Mucosa of stomach (tissue), 1 donor: ENCODE measurements around the gene ABTB2.

Experiments used
- H3K27me3 ChIP-seq: one replicate; pipeline ENCODE4 v1.7.0; 2013; ENCODE audit warnings: mild to moderate bottlenecking, low read length; ENCODE audit not compliant: control insufficient read depth, insufficient read depth
- H3K36me3 ChIP-seq: one replicate; pipeline ENCODE4 v1.7.0; 2013; ENCODE audit warnings: low read length; ENCODE audit not compliant: control insufficient read depth, insufficient read depth
- H3K4me1 ChIP-seq: one replicate; pipeline ENCODE4 v1.7.0; 2013; ENCODE audit warnings: mild to moderate bottlenecking, low read length; ENCODE audit not compliant: control insufficient read depth, insufficient read depth
- H3K4me3 ChIP-seq: one replicate; pipeline ENCODE4 v1.7.0; 2013; ENCODE audit warnings: low read length
- H3K9ac ChIP-seq: one replicate; pipeline ENCODE4 v1.7.0; 2013; ENCODE audit warnings: mild to moderate bottlenecking, low read length, moderate library complexity
- H3K9me3 ChIP-seq: one replicate; pipeline ENCODE4 v1.7.0; 2013; ENCODE audit warnings: mild to moderate bottlenecking, low read length, moderate library complexity; ENCODE audit not compliant: control insufficient read depth
- donor health status: Pancreatic carcinoma.

Gene ABTB2

DNA sequence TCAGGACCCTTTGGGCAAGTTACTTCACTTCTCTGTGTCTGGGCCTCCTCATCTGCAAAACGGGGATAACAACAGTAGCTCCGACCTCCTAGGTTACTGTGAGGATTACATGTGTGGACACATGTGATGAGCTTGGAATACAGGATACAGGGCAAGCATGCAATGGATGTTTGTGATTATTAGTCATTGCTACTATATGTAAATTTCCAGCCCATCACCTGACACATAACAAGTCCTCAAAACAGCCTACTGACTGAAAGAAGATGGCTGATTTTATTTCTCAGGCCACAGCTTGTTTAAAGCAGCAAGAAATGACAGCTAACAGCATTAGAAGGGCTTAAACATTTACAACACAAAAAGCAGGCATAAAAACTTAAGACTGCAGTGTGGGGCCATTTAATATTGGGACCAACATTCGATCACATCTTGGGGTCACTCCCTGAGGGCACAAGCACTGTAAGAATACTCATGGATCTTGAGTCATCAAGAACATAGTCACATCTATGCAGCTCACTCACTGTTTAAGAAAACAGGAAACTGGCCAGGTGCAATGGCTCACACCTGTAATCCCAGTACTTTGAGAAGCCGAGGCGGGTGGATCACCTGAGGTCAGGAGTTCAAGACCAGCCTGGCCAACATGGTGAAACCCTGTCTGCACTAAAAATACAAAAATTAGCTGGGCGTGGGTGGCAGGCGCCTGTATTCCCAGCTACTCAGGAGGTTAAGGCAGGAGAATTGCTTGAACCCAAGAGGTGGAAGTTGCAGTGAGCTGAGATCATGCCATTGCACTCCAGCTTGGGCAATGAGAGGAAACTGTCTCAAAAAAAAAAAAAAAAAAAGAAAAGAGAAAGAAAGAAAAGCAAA is 49.5 kb downstream of the ABTB2 start:
- no peak overlapping the region for H3K4me3 ChIP-seq
- no peaks in the 10 kb centered on the region for H3K36me3 ChIP-seq
- no peak overlapping the region for H3K9ac ChIP-seq
- H3K27me3 ChIP-seq = no peaks in the 10 kb centered on the region
- H3K4me1 ChIP-seq = no peaks in the 10 kb centered on the region
- H3K9me3 ChIP-seq = no peaks in the 10 kb centered on the region

DNA sequence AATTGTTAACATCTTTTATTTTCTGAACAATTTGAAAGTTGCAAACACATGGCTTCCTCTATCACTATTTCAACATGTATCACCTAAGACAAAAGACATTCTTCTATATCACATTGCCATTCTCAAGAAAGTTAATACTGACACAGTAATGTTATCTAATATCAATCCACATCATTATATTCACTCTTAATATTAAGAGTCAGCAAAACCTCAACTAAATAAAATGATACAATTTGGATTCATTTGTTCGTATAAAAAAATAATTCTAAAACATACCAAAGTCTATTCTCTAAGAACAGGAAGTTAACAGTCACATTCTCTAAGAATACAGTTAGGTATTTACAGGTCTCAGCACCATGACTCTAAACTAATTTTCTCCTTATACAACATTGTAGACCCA is 52.0 kb downstream of the ABTB2 start:
- Histone ChIP-seq H3K27me3 (no peaks in the 10 kb centered on the region), H3K4me1 (peaks cover 12% of the 10 kb centered on the region), H3K4me3 (no peak overlapping the region), H3K36me3 (no peaks in the 10 kb centered on the region), H3K9me3 (no peaks in the 10 kb centered on the region), H3K9ac (no peak overlapping the region)

DNA sequence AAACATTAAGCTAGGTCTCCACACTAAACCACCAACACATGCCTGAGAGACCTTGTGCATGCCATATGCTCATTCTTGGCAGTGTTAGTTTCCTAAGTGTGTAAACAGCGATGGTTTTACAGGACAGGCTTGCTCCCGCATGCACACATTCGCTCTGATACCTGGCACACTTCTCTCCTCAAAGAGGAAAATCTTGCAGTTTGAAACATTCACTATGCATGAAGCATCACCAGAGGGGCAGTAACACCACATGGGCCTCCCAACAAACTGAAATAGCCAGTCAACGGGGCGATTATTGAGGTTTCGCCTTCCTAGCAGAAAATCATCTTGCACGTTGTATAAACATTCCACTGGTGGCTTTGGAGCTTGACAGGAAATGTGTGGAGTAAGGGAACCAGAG is 52.6 kb downstream of the ABTB2 start:
- Histone ChIP-seq H3K4me1 (peaks cover 12% of the 10 kb centered on the region), H3K4me3 (no peak overlapping the region), H3K9me3 (no peaks in the 10 kb centered on the region), H3K9ac (no peak overlapping the region), H3K27me3 (no peaks in the 10 kb centered on the region), H3K36me3 (no peaks in the 10 kb centered on the region)

DNA sequence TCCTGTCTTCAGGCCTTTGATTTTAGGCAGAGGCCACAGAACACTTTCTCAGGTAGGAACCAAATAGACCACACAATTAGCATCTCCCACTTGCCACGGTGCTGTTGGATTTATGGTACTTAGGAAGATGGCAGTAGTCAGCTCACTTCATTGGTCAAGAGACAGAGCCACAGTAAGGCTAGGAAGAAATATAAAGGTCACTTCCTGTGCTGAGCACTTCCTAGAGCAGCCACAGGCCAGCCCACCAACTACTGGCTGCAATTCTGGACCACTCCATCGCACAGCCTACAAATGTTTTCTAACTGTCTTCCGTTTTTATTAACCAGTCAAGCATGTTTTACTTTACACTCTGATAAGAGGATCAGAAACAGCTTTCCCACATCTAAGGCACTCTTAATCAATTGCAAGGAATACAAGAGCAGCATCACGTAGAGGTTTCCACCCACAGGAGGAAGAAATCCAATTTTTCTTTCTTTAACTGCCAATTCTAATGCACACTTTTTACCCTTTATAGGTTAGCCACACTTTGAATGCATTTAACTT is 54.7 kb downstream of the ABTB2 start:
- H3K36me3 ChIP-seq = no peaks in the 10 kb centered on the region
- no peaks in the 10 kb centered on the region for H3K9me3 ChIP-seq
- H3K4me1 ChIP-seq = peaks cover 12% of the 10 kb centered on the region
- H3K27me3 ChIP-seq = no peaks in the 10 kb centered on the region
- H3K4me3 ChIP-seq = no peak overlapping the region
- H3K9ac ChIP-seq = no peak overlapping the region

DNA sequence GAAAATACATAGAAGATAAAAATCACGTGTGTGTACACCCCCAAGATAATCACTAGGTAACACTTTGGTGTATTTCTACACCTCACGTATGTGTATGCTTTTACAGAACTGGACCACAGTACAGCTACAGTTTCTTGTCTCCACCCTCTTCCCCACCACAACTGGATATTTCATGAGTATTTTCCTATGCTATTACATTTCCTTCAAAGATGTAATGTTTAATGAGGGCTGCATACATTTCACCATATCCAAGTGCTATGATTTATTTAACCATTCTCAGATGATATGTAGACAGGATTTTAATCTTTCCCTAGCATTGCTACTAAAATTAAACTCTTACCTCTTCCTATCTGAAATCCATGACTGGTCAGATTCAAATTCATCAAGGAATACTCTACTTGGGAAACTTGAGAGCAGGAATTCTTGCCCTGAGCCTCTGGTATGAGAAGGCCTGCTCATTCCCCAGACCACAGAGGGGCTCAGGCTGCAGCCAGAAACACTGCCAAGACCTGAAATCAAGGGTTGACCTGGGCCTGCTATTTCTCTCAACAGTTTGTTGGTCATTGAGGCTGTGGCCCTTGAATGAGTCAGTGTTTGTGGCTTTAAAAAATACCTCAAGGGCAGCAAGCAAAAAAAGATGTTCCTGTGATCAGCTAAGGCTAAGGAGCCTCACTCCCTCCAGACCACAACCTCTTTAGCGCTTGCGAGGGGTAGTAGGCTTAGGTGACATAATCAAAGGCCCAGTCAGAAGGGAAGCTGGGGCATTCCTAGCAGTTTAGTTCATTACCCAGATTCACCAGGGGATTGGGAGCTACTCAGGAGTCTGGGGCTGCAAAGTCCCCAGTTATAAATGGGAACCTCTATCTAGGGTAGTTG is 55.5 kb downstream of the ABTB2 start:
- H3K4me1 ChIP-seq = peaks cover 12% of the 10 kb centered on the region
- H3K9ac ChIP-seq = no peak overlapping the region
- H3K4me3 ChIP-seq = no peak overlapping the region
- no peaks in the 10 kb centered on the region for H3K36me3 ChIP-seq
- H3K9me3 ChIP-seq = no peaks in the 10 kb centered on the region
- no peaks in the 10 kb centered on the region for H3K27me3 ChIP-seq

DNA sequence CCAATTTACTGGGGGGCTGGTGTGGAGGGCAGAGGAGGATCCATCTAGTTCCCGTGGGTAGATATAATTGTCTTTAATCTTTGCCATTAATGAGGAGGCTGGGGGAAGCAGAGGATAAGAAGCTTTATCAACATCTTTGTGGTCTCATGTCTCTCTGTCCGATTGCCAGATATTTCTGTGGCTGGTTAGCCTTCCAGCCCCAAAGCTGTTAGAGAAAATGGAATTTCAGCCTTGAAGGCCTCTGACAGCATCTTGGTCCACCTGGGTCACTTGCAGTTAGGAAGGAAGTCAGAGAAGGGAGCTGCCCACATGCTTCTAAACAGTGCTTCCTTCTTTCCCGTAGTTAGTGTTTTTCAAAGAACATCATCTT is 56.9 kb downstream of the ABTB2 start:
- no peak overlapping the region for H3K4me3 ChIP-seq
- H3K36me3 ChIP-seq = no peaks in the 10 kb centered on the region
- peaks cover 12% of the 10 kb centered on the region for H3K4me1 ChIP-seq
- H3K9ac ChIP-seq = no peak overlapping the region
- no peaks in the 10 kb centered on the region for H3K27me3 ChIP-seq
- no peaks in the 10 kb centered on the region for H3K9me3 ChIP-seq

DNA sequence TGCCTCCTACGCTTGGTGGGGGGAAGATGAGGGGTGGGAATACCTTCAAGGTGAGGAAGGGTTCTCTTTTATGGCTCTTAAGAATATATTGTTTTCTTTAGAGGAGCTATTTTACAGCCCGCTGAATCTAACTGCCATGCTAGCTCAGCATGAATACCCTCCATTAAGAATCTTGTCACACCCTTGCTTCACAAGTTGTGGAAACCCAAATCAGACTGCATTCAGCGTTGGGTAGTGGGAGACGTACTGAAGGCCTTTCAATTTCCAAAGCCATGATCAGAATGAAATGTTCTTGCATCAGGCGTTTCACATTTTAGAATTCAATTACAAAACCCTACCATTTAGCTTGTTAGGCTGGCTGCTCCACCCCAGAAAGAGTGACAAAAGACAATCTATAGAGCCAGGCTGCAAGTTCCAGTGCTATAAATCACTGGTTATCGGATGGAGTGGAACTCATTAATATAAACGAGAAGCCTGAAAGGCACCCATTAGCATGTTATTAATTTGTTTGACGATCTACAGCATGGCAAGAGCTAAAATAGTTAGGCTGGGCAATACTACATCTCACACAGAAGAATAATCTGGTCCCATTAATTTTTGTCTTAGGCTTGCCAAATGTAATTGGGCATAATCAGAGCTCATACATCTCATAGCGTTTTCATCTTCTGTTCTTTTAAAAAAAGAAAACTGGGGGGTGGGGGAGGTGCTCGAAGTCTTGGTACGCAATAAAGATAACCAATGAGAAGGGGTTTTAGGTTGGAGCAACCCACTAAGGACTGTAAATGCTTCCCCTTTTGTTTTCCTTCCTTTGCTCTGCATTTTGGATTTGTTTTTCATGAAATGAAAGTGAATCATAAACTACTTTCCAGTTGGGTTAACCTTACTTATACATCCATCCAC is 57.5 kb downstream of the ABTB2 start:
- H3K27me3 ChIP-seq = no peaks in the 10 kb centered on the region
- no peaks in the 10 kb centered on the region for H3K36me3 ChIP-seq
- H3K9ac ChIP-seq = no peak overlapping the region
- H3K4me3 ChIP-seq = no peak overlapping the region
- peaks cover 12% of the 10 kb centered on the region for H3K4me1 ChIP-seq
- no peaks in the 10 kb centered on the region for H3K9me3 ChIP-seq

DNA sequence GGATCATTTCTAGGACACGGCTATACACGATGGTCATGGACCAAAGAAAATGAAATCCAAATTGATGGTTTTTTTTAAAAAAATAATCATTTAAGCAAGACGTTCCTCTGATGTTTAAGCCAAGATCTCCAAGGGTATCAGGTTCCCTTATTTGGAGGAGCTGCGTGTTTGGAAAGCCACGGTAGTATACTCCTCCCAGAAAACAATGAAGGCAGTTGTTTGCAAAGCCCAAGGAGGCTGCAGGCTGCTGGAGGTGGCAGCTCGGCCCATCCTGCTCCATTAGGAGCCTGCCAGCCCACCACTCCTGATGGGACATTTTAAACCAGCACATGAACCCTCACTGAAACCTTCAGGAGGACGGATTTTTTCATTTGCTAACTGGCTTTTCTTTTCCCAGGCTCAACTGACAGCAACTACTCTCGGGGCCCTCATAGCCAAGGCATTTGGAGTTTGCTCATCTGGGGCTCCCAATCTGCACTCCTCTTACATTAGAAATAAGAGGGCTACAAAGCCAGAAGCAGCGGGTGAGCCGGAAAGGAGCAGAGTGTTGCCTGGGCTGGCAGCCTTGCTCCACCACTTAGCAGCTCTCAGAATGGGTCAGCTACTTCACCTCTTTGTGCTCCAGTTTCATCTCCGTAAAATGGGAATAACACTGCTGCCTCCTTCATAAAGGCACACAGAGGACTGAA is 58.4 kb downstream of the ABTB2 start:
- no peaks in the 10 kb centered on the region for H3K36me3 ChIP-seq
- no peaks in the 10 kb centered on the region for H3K27me3 ChIP-seq
- no peaks in the 10 kb centered on the region for H3K9me3 ChIP-seq
- no peak overlapping the region for H3K9ac ChIP-seq
- H3K4me1 ChIP-seq = peaks cover 12% of the 10 kb centered on the region
- H3K4me3 ChIP-seq = no peak overlapping the region

DNA sequence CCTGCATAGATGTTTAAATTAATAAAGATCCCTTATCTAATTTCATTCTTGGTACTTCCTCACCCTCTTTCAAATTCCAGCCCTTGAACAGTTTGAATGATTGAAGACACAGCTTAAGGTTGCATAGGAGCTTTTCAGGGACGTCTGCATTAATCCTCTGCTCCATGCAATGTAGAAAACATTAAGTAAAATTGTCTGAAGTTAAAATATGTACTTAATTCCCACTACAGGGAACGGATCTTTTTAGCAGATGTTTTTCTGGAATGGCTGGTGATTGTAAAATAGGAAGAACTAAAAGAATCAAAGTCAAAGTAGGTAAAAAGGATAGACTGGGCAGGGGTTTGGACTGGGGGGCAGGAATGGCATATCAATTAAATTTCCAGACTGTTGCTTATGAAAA is 58.9 kb downstream of the ABTB2 start:
- Histone ChIP-seq H3K9ac (no peak overlapping the region), H3K9me3 (no peaks in the 10 kb centered on the region), H3K27me3 (no peaks in the 10 kb centered on the region), H3K36me3 (no peaks in the 10 kb centered on the region), H3K4me1 (peaks cover 12% of the 10 kb centered on the region), H3K4me3 (no peak overlapping the region)

DNA sequence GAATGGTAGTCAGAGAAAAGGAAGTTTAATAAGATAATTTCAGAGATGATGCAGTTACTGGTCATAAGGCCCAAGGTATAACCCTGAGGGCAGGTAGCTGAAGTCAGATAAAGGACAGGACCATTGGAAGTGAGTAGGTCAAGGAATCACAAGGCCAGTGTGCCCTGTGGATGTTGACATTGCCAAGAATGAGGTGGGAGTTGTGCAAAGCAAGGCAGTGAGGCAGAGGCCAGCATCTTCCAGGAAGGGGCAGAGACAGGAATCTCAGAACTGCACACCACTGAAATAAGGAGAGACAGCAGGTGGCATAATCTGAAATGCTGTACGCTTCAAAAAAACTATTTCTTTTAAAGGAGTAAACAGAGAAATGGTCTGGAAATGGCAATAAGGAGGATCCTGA is 61.4 kb downstream of the ABTB2 start:
- Histone ChIP-seq H3K9ac (no peak overlapping the region), H3K4me1 (no peaks in the 10 kb centered on the region), H3K9me3 (no peaks in the 10 kb centered on the region)

DNA sequence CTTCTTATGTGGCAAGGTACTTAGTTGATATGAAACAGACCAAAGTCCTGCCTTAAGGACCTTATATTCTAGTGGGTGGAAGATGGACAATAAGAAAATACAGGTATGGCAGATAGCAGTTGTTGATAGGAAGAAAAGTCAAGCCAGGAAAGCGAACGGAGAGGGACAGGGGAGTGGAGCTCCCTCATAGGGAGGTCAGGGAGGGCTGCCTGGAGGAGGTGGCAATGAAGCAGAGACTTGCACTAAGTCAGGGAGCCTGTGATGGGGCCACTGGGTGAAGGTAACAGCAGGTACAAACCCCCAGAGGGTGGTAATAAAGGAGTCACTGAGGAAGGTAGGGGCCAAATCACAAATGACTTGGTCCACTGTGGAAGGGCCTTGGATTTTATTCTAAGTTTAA is 65.3 kb downstream of the ABTB2 start:
- no peaks in the 10 kb centered on the region for H3K4me1 ChIP-seq
- no peaks in the 10 kb centered on the region for H3K27me3 ChIP-seq
- H3K4me3 ChIP-seq = no peak overlapping the region
- H3K9me3 ChIP-seq = no peaks in the 10 kb centered on the region
- H3K9ac ChIP-seq = no peak overlapping the region
- H3K36me3 ChIP-seq = no peaks in the 10 kb centered on the region

More for the DNA sequence above, 61.4 kb downstream of the ABTB2 start:
- Histone ChIP-seq H3K36me3 (no peaks in the 10 kb centered on the region), H3K27me3 (no peaks in the 10 kb centered on the region), H3K4me3 (no peak overlapping the region)
